IMR-90 (cell line): ENCODE data around the gene PARD3. TPM values are rescaled to one million over a fixed set of nuclear protein-coding genes. Genes with fewer than 3 reads are reported as not detected.

Experiments
- ATAC-seq: fragments of 200-7000 bp; cut with Tn5 transposase; 2 replicates; pipeline ENCODE4 v1.9.1; 2020; ENCODE audit warnings: low read depth, mild to moderate bottlenecking, moderate library complexity
- BruUV-seq: library from RNA; stranded (reverse); fragments of 400-500 nt; replicated peaks from 2 replicates; lab custom pipeline; 2021; lab: Mats Ljungman, UMichigan
- CTCF ChIA-PET: fragments of 300-600 bp; formaldehyde crosslinking; extraction: SDS; loops from one replicate; lab custom pipeline; 2021; ENCODE audit warnings: antibody characterized with exemption; lab: Yijun Ruan, JAX
- POLR2A ChIA-PET: fragments of 300-600 bp; sonication (Branson Sonifier 250); formaldehyde crosslinking; loops from one replicate; lab custom pipeline; 2022; ENCODE audit warnings: antibody characterized with exemption; ENCODE audit not compliant: unreplicated experiment; lab: Charles Lee
- DNase-seq: peaks from one replicate; pipeline ENCODE4 v3.0.0; 2013
- H2AFZ ChIP-seq: replicated peaks from 2 replicates; pipeline ENCODE3; 2013; ENCODE audit warnings: low read length, mild to moderate bottlenecking; ENCODE audit not compliant: poor library complexity
- H2AK5ac ChIP-seq: 2 replicates; pipeline ENCODE4 v1.6.1; 2013; ENCODE audit warnings: low read depth, low read length, inconsistent platforms
- H2AK9ac ChIP-seq: replicated peaks from 2 replicates; pipeline ENCODE3; 2013; ENCODE audit warnings: mild to moderate bottlenecking, low read depth, low read length, moderate library complexity; ENCODE audit not compliant: poor library complexity
- H2BK120ac ChIP-seq: 2 replicates; pipeline ENCODE4 v1.6.1; 2013; ENCODE audit warnings: low read depth, low read length, inconsistent platforms
- H2BK15ac ChIP-seq: 3 replicates; pipeline ENCODE4 v1.6.1; 2013; ENCODE audit warnings: low read depth, low read length, inconsistent platforms
- H2BK20ac ChIP-seq: 2 replicates; pipeline ENCODE4 v1.6.1; 2013; ENCODE audit warnings: low read depth, mild to moderate bottlenecking, inconsistent platforms, low read length, moderate library complexity
- H2BK5ac ChIP-seq: 2 replicates; pipeline ENCODE4 v1.6.1; 2013; ENCODE audit warnings: mild to moderate bottlenecking, low read depth, low read length, inconsistent platforms; ENCODE audit not compliant: poor library complexity, severe bottlenecking
- H3K14ac ChIP-seq: replicated peaks from 2 replicates; pipeline ENCODE4 v1.6.1; 2013; ENCODE audit warnings: low read depth, low read length, inconsistent platforms
- H3K18ac ChIP-seq: 2 replicates; pipeline ENCODE4 v1.6.1; 2013; ENCODE audit warnings: low read depth, low read length, control low read depth
- H3K23ac ChIP-seq: 2 replicates; pipeline ENCODE4 v1.6.1; 2013; ENCODE audit warnings: low read depth, low read length, inconsistent platforms
- H3K27ac ChIP-seq: 2 replicates; pipeline ENCODE4 v1.5.1; 2013; ENCODE audit warnings: mild to moderate bottlenecking, control low read depth, low read length; ENCODE audit not compliant: insufficient read depth
- H3K27me3 ChIP-seq: 2 replicates; pipeline ENCODE4 v1.6.1; 2013; ENCODE audit warnings: low read length; ENCODE audit not compliant: control insufficient read depth, insufficient read depth
- H3K36me3 ChIP-seq: 2 replicates; pipeline ENCODE4 v1.6.1; 2013; ENCODE audit warnings: low read length, mixed read lengths; ENCODE audit not compliant: control insufficient read depth, insufficient read depth
- H3K4ac ChIP-seq: 2 replicates; pipeline ENCODE4 v1.6.1; 2013; ENCODE audit warnings: low read depth, low read length, inconsistent platforms
- H3K4me1 ChIP-seq: 2 replicates; pipeline ENCODE4 v1.6.1; 2013; ENCODE audit warnings: low read length, mixed read lengths; ENCODE audit not compliant: control insufficient read depth, insufficient read depth
- H3K4me2 ChIP-seq: 2 replicates; pipeline ENCODE4 v1.6.1; 2013; ENCODE audit warnings: low read depth, mild to moderate bottlenecking, control low read depth, low read length, moderate library complexity
- H3K4me3 ChIP-seq: 2 replicates; pipeline ENCODE4 v1.5.1; 2013; ENCODE audit warnings: low read depth, mild to moderate bottlenecking, control low read depth, low read length, moderate library complexity; ENCODE audit not compliant: insufficient read depth
- H3K56ac ChIP-seq: 2 replicates; pipeline ENCODE4 v1.6.1; 2013; ENCODE audit warnings: low read length, inconsistent platforms; ENCODE audit not compliant: insufficient read depth; ENCODE audit errors: extremely low read depth
- H3K79me1 ChIP-seq, 2 experiments: 2 replicates each; pipeline ENCODE4 v1.6.1; 2013; ENCODE audit warnings: low read length in 2 of 2, inconsistent platforms in 1 of 2, low read depth in 1 of 2
- H3K9ac ChIP-seq: 2 replicates; pipeline ENCODE4 v1.6.1; 2013; ENCODE audit warnings: low read depth, low read length, control low read depth
- H3K9me1 ChIP-seq: 2 replicates; pipeline ENCODE4 v1.6.1; 2013; ENCODE audit warnings: low read length, inconsistent platforms; ENCODE audit not compliant: insufficient read depth
- H3K9me3 ChIP-seq: 2 replicates; pipeline ENCODE4 v1.6.1; 2013; ENCODE audit warnings: low read length; ENCODE audit not compliant: control insufficient read depth, insufficient read depth
- H4K20me1 ChIP-seq: 2 replicates; pipeline ENCODE4 v1.6.1; 2013; ENCODE audit warnings: low read length, inconsistent platforms; ENCODE audit not compliant: insufficient read depth
- H4K5ac ChIP-seq: 2 replicates; pipeline ENCODE4 v1.6.1; 2013; ENCODE audit warnings: mild to moderate bottlenecking, low read depth, low read length, control low read depth
- H4K8ac ChIP-seq, 2 experiments: 2 replicates each; pipeline ENCODE4 v1.6.1; 2013; ENCODE audit warnings: low read depth in 2 of 2, low read length in 2 of 2, control low read depth in 1 of 2, inconsistent platforms in 1 of 2
- H4K91ac ChIP-seq: 2 replicates; pipeline ENCODE4 v1.6.1; 2013; ENCODE audit warnings: low read depth, low read length, inconsistent platforms; ENCODE audit not compliant: insufficient read depth
- BHLHE40 ChIP-seq: fragments of 150-350 bp; IDR thresholded peaks from 2 replicates; pipeline ENCODE4 v1.6.1; 2016; ENCODE audit warnings: mild to moderate bottlenecking, low read depth, low read length
- CEBPB ChIP-seq: IDR thresholded peaks from 2 replicates; pipeline ENCODE4 v1.6.1; 2012; ENCODE audit warnings: low read depth, low read length, improper control_type of control experiment
- CHD1 ChIP-seq: IDR thresholded peaks from 2 replicates; pipeline ENCODE4 v1.6.1; 2012; ENCODE audit warnings: low read depth, low read length, improper control_type of control experiment
- CTCF ChIP-seq: conservative IDR thresholded peaks from 2 replicates; pipeline ENCODE4 v1.5.1; 2012; ENCODE audit warnings: mild to moderate bottlenecking, low read depth, low read length, improper control_type of control experiment
- ELK1 ChIP-seq: fragments of 150-350 bp; IDR thresholded peaks from 2 replicates; pipeline ENCODE4 v1.6.1; 2016; ENCODE audit warnings: low read depth, mild to moderate bottlenecking, low read length, moderate library complexity, borderline replicate concordance
- FOS ChIP-seq: fragments of 150-350 bp; IDR thresholded peaks from 2 replicates; pipeline ENCODE4 v1.6.1; 2016; ENCODE audit warnings: low read depth, low read length
- MAFK ChIP-seq: IDR thresholded peaks from 2 replicates; pipeline ENCODE4 v1.6.1; 2012; ENCODE audit warnings: low read depth, low read length, improper control_type of control experiment
- MAZ ChIP-seq: IDR thresholded peaks from 2 replicates; pipeline ENCODE4 v1.6.1; 2012; ENCODE audit warnings: low read depth, mild to moderate bottlenecking, low read length, improper control_type of control experiment, moderate library complexity, borderline replicate concordance
- MXI1 ChIP-seq: IDR thresholded peaks from 2 replicates; pipeline ENCODE4 v1.6.1; 2012; ENCODE audit warnings: low read depth, mild to moderate bottlenecking, low read length, moderate library complexity, borderline replicate concordance
- NFE2L2 ChIP-seq: fragments of 150-350 bp; IDR thresholded peaks from 2 replicates; pipeline ENCODE4 v1.6.1; 2016; ENCODE audit warnings: low read depth, mild to moderate bottlenecking, low read length
- POLR2A ChIP-seq: IDR thresholded peaks from 2 replicates; pipeline ENCODE4 v1.6.1; 2012; ENCODE audit warnings: mild to moderate bottlenecking, low read depth, low read length
- RAD21 ChIP-seq: IDR thresholded peaks from 2 replicates; pipeline ENCODE4 v1.6.1; 2012; ENCODE audit warnings: low read length, improper control_type of control experiment
- RCOR1 ChIP-seq: IDR thresholded peaks from 2 replicates; pipeline ENCODE4 v1.6.1; 2012; ENCODE audit warnings: mild to moderate bottlenecking, low read length, improper control_type of control experiment; ENCODE audit not compliant: insufficient replicate concordance
- RFX5 ChIP-seq: IDR thresholded peaks from 2 replicates; pipeline ENCODE4 v1.8.0; 2012; ENCODE audit warnings: low read depth, mild to moderate bottlenecking, low read length, moderate library complexity
- SMC3 ChIP-seq: fragments of 150-350 bp; IDR thresholded peaks from 2 replicates; pipeline ENCODE4 v1.6.1; 2016; ENCODE audit warnings: low read depth, mild to moderate bottlenecking, antibody characterized with exemption, low read length, moderate library complexity
- USF2 ChIP-seq: fragments of 150-350 bp; IDR thresholded peaks from 2 replicates; pipeline ENCODE4 v1.6.1; 2017; ENCODE audit warnings: mild to moderate bottlenecking, antibody characterized with exemption, low read length, low read depth
- WGBS, 2 experiments: methylation state at CpG; one replicate each; pipeline versions ENCODE4 v1.1.5 to v1.1.7; 2013; ENCODE audit warnings: missing lambda C conversion rate in 2 of 2; ENCODE audit not compliant: insufficient read length in 1 of 2; ENCODE audit errors: extremely low coverage in 2 of 2; 5-methylcytosine and 5-hydroxymethylcytosine counted together
- dilution Hi-C: fragments of 300-500 bp; cut with HindIII; formaldehyde crosslinking; loops from one replicate; pipeline ENCODE4 v1.14.3; 2018; ENCODE audit warnings: low sequenced_read_pairs; ENCODE audit not compliant: unreplicated experiment
- in situ Hi-C: fragments of 300-500 bp; cut with MboI; formaldehyde crosslinking; loops from 3 replicates; pipeline ENCODE4 v1.14.3; 2019; ENCODE audit warnings: low sequenced_read_pairs, inconsistent platforms, mixed read lengths
- intact Hi-C: fragments of 100-400 bp; cut with micrococcal nuclease; formaldehyde crosslinking; loops from 2 replicates; pipeline ENCODE4 v1.10.0; 2022
- polyA plus RNA-seq, 3 experiments: library from polyadenylated mRNA; depleted of rRNA; stranded (reverse); fragments of >200 nt; gene quantifications; 2 replicates each; pipeline ENCODE4 v1.2.3, GENCODE V29; 2012; ENCODE audit warnings: low replicate concordance in 1 of 3
- total RNA-seq: library from RNA; depleted of rRNA; stranded (reverse); fragments of >200 nt; gene quantifications from 2 replicates; pipeline ENCODE4 v1.2.3, GENCODE V29; 2012

Gene PARD3
- total and polyA plus RNA-seq, 2 of the 4 experiments (the other 2 are of a cell fraction): 14.6 to 37.5 TPM

GRCh38 chr10:34272316-34272715 is 542.8 kb downstream of the PARD3 start:
- intact Hi-C loops (no loop called here), in situ Hi-C loops (no loop called here), dilution Hi-C loops (no loop called here)
- Histone ChIP-seq H3K9ac (no peak overlapping the region), H2AK5ac (no peak overlapping the region), H4K8ac (no peak overlapping the region), H3K27me3 (no peaks in the 10 kb centered on the region), H3K36me3 (no peaks in the 10 kb centered on the region), H3K79me1 (no peaks in the 10 kb centered on the region), H3K4me3 (no peak overlapping the region), H2BK15ac (no peak overlapping the region), H4K91ac (no peak overlapping the region), H3K4ac (no peak overlapping the region), H3K4me2 (no peak overlapping the region), H3K27ac (no peak overlapping the region), H2BK20ac (no peak overlapping the region), H3K4me1 (no peaks in the 10 kb centered on the region), H3K18ac (no peak overlapping the region), H2BK5ac (no peak overlapping the region), H3K9me3 (no peaks in the 10 kb centered on the region), H2BK120ac (no peak overlapping the region), H4K5ac (no peak overlapping the region), H3K23ac (no peak overlapping the region), H3K9me1 (no peaks in the 10 kb centered on the region), H3K14ac (no peak overlapping the region), H3K56ac (no peak overlapping the region), H2AFZ (no peak overlapping the region), H2AK9ac (no peak overlapping the region), H4K20me1 (no peaks in the 10 kb centered on the region)
- no TSS peak for BruUV-seq
- no peak for DNase-seq
- ATAC-seq: no peak
- ChIA-PET POLR2A (no interaction called here), CTCF (no interaction called here)
- WGBS, 2 experiments: 75% methylated on average over 1 of the region's 3 CpGs; no CpG with 5 or more reads in 1 of the 2 experiments
- TF ChIP-seq MAFK: no peak
- TF ChIP-seq RFX5: no peak
- no peak for TF ChIP-seq RAD21
- no peak for TF ChIP-seq USF2
- no peak for TF ChIP-seq CTCF
- no peak for TF ChIP-seq NFE2L2
- TF ChIP-seq POLR2A: no peak
- TF ChIP-seq MAZ: no peak
- no peak for TF ChIP-seq FOS
- no peak for TF ChIP-seq SMC3
- no peak for TF ChIP-seq CHD1
- no peak for TF ChIP-seq MXI1
- no peak for TF ChIP-seq CEBPB
- no peak for TF ChIP-seq RCOR1
- TF ChIP-seq ELK1: no peak
- no peak for TF ChIP-seq BHLHE40
